Rectal smooth muscle tissue (tissue), 1 donor: ENCODE results near the gene GDF7.

Experiments
- H3K27ac ChIP-seq: one replicate; pipeline ENCODE4 v1.7.0; 2013; ENCODE audit warnings: low read depth, low read length, inconsistent platforms
- H3K27me3 ChIP-seq: one replicate; pipeline ENCODE4 v1.7.0; 2013; ENCODE audit warnings: low read length; ENCODE audit not compliant: control insufficient read depth, insufficient read depth
- H3K36me3 ChIP-seq: one replicate; pipeline ENCODE4 v1.7.0; 2013; ENCODE audit warnings: low read length; ENCODE audit not compliant: control insufficient read depth, insufficient read depth
- H3K4me1 ChIP-seq: one replicate; pipeline ENCODE4 v1.7.0; 2013; ENCODE audit warnings: low read length; ENCODE audit not compliant: control insufficient read depth, insufficient read depth
- H3K4me3 ChIP-seq: one replicate; pipeline ENCODE4 v1.7.0; 2013; ENCODE audit warnings: low read length
- H3K9ac ChIP-seq: one replicate; pipeline ENCODE4 v1.7.0; 2013; ENCODE audit warnings: low read length

Gene GDF7

DNA sequence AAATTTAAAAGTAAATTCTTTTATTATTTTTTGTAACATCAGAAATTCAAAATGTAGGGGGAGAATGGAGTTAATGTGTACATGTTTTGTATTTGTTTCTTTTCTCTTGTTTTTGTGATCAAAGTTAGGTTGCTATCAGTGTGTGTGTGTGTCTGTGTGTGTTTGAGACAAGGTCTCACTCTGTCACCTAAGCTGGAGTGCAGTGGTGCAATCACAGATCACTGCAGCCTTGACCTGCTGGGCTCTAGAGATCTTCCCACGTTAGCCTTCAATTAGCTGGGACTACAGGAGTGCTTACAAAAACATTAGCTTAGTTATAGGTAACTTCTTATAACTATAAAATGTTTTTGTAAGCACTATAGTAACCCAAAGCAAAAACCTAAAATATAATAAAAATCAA is 50.7 kb downstream of the GDF7 start:
- Histone ChIP-seq H3K4me3 (no peak overlapping the region), H3K36me3 (no peaks in the 10 kb centered on the region)

GRCh38 chr2:20722592-20723240 is 55.8 kb downstream of the GDF7 start:
- Histone ChIP-seq H3K4me1 (no peaks in the 10 kb centered on the region), H3K27me3 (no peaks in the 10 kb centered on the region), H3K27ac (no peak overlapping the region), H3K36me3 (no peaks in the 10 kb centered on the region), H3K9ac (no peak overlapping the region), H3K4me3 (no peak overlapping the region)

More for the DNA sequence above, 50.7 kb downstream of the GDF7 start:
- H3K9ac ChIP-seq = no peak overlapping the region
- H3K27me3 ChIP-seq = no peaks in the 10 kb centered on the region
- no peak overlapping the region for H3K27ac ChIP-seq
- H3K4me1 ChIP-seq = no peaks in the 10 kb centered on the region

- no peak overlapping the region for H3K9ac ChIP-seq
- H3K4me3 ChIP-seq = no peak overlapping the region
- no peak overlapping the region for H3K27ac ChIP-seq
- H3K4me1 ChIP-seq = no peaks in the 10 kb centered on the region
- H3K36me3 ChIP-seq = no peaks in the 10 kb centered on the region
- no peaks in the 10 kb centered on the region for H3K27me3 ChIP-seq
Measured at GRCh38 chr2:20723543-20723942, 56.6 kb downstream of the GDF7 start.

GRCh38 chr2:20724500-20725053 is 57.6 kb downstream of the GDF7 start:
- Histone ChIP-seq H3K9ac (no peak overlapping the region), H3K27me3 (no peaks in the 10 kb centered on the region), H3K4me3 (no peak overlapping the region), H3K36me3 (no peaks in the 10 kb centered on the region), H3K27ac (no peak overlapping the region), H3K4me1 (no peaks in the 10 kb centered on the region)

DNA sequence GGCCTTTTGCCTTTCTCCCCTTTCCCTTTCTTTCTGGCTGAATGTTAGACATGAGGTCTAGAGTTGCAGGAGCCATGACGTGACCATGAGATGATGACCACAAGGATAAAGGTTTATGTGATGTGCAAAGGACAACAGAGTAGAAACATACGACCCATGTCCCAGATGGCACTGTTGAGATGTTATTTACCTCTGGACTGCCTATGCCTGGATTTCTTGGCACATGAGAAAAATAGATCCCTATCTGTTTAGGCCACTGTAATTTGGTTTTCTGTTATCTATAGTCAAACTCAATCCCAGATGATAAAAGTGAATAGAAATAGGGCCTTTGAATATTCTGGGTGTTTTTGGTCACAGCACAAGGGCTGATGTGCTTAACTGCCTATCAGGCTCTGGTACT is 58.8 kb downstream of the GDF7 start:
- H3K36me3 ChIP-seq = no peaks in the 10 kb centered on the region
- H3K4me3 ChIP-seq = no peak overlapping the region
- H3K27me3 ChIP-seq = no peaks in the 10 kb centered on the region
- no peaks in the 10 kb centered on the region for H3K4me1 ChIP-seq
- H3K27ac ChIP-seq = no peak overlapping the region
- no peak overlapping the region for H3K9ac ChIP-seq

GRCh38 chr2:20726913-20727312 is 60.0 kb downstream of the GDF7 start:
- H3K4me1 ChIP-seq = no peaks in the 10 kb centered on the region
- no peaks in the 10 kb centered on the region for H3K36me3 ChIP-seq
- H3K4me3 ChIP-seq = no peak overlapping the region
- H3K27me3 ChIP-seq = no peaks in the 10 kb centered on the region
- no peak overlapping the region for H3K9ac ChIP-seq
- H3K27ac ChIP-seq = no peak overlapping the region

- no peak overlapping the region for H3K4me3 ChIP-seq
- no peaks in the 10 kb centered on the region for H3K4me1 ChIP-seq
- H3K9ac ChIP-seq = no peak overlapping the region
- H3K27ac ChIP-seq = no peak overlapping the region
- no peaks in the 10 kb centered on the region for H3K36me3 ChIP-seq
- H3K27me3 ChIP-seq = no peaks in the 10 kb centered on the region
Measured at GRCh38 chr2:20728114-20728758, 61.3 kb downstream of the GDF7 start.
